Stimulated activated naive B cell treated with anti-CD40 and anti-IgM and Interleukin-4, amounts not matched to agents 10 μg/mL and 1 μg/mL and 100 μg/mL, for 72 hours (primary cell): ENCODE data around the gene MLH3.
"Not testable (repeated sequence)": the region's sequence is repeated elsewhere in the genome, so short reads cannot be mapped to it uniquely, and the experiment has no call there.

Experiments used
- ATAC-seq, 2 donors: fragments of 150-1000 bp; cut with Tn5 transposase; replicated peaks; 2 replicates each; pipeline ENCODE4 v1.10.0; 2021; ENCODE audit warnings: moderate library complexity in 1 of 2
- DNase-seq: peaks from one replicate; pipeline ENCODE4 v3.0.0; 2021
- H3K27ac Mint-ChIP-seq: one replicate; pipeline ENCODE4 v1.8.0; 2022; ENCODE audit warnings: mild to moderate bottlenecking, mixed read lengths
- H3K27me3 Mint-ChIP-seq, 2 donors: one replicate each; pipeline ENCODE4 v1.8.0; 2022; ENCODE audit warnings: mixed read lengths in 2 of 2
- H3K36me3 Mint-ChIP-seq, 2 donors: one replicate each; pipeline ENCODE4 v1.8.0; 2022; ENCODE audit warnings: mixed read lengths in 2 of 2, mild to moderate bottlenecking in 1 of 2
- H3K4me1 Mint-ChIP-seq, 2 donors: one replicate each; pipeline ENCODE4 v1.8.0; 2022; ENCODE audit warnings: mixed read lengths in 2 of 2, mild to moderate bottlenecking in 1 of 2
- H3K4me3 Mint-ChIP-seq, 2 donors: one replicate each; pipeline ENCODE4 v1.8.0; 2022; ENCODE audit warnings: mild to moderate bottlenecking in 2 of 2, mixed read lengths in 2 of 2, moderate library complexity in 1 of 2
- H3K9me3 Mint-ChIP-seq, 2 donors: one replicate each; pipeline ENCODE4 v1.8.0; 2022; ENCODE audit warnings: mixed read lengths in 2 of 2, mild to moderate bottlenecking in 1 of 2

The MLH3 gene

GRCh38 chr14:75079521-75079920 lies 28.3 kb upstream of the MLH3 start:
- Mint-ChIP-seq H3K4me1 (no peaks in the 10 kb centered on the region), H3K9me3 (no peaks in the 10 kb centered on the region), H3K27me3 (no peaks in the 10 kb centered on the region), H3K4me3 (no peak overlapping the region), H3K36me3 (peaks cover 8 to 26% of the 10 kb centered on the region in 2 donors), H3K27ac (no peak overlapping the region)
- DNase-seq (no peak), ATAC-seq (no peak)

DNA sequence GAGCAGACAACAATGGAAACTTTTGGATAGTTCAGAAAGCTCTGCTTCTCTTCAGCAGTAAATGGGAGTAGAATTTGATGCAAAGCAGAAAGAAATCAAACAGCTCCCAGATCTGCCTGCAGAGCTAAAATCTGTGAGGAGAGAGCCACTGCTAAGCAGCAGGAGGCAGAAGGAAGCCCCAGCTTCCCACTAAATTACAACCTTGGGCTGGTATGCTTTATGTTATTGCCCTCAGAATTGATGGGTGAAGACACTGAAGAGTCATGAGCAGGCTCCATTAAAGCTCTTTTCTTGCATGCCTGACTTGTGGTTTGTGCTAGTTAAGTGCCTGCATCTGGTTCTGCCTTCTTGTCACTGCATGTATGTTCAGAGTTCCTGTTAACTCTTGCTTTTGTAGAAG lies 26.5 kb upstream of the MLH3 start:
- peaks cover 0 to 12% of the 10 kb centered on the region in 2 donors for H3K36me3 Mint-ChIP-seq
- no peaks in the 10 kb centered on the region for H3K27me3 Mint-ChIP-seq
- no peak overlapping the region for H3K4me3 Mint-ChIP-seq
- ATAC-seq = no peak
- no peak overlapping the region for H3K27ac Mint-ChIP-seq
- no peak for DNase-seq
- H3K4me1 Mint-ChIP-seq = no peaks in the 10 kb centered on the region
- H3K9me3 Mint-ChIP-seq = no peaks in the 10 kb centered on the region

DNA sequence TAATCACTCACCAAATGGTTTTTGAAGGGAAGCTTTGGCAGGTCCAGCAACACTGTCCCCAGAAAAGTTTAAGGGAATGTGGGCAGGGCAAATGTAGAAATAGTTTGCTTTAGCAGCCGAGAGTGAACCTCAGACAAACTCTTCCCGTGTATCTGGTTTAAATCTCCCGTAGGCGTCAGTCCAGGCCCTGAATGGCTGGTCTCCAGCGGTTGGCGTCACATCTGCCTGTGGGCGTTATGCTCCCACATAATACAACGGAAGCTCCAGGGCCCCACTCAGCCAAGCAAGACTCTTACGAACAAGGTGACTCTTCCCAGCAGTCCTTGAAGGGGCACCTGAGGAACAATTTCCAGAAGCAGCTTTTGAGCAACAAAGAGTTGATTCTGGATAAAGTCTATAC lies 19.1 kb upstream of the MLH3 start:
- peaks cover 0 to 5% of the 10 kb centered on the region in 2 donors for H3K36me3 Mint-ChIP-seq
- peaks cover 3 to 6% of the 10 kb centered on the region in 2 donors for H3K4me1 Mint-ChIP-seq
- DNase-seq (no peak), ATAC-seq (no peak)
- no peaks in the 10 kb centered on the region for H3K9me3 Mint-ChIP-seq
- no peaks in the 10 kb centered on the region for H3K27me3 Mint-ChIP-seq
- H3K27ac Mint-ChIP-seq = no peak overlapping the region
- H3K4me3 Mint-ChIP-seq = no peak overlapping the region

- Mint-ChIP-seq H3K27me3 (no peaks in the 10 kb centered on the region), H3K4me1 (peaks cover 3 to 6% of the 10 kb centered on the region in 2 donors), H3K36me3 (peaks cover 0 to under 1% of the 10 kb centered on the region in 2 donors), H3K27ac (peak overlapping the region; percentile 90), H3K9me3 (no peaks in the 10 kb centered on the region), H3K4me3 (peak overlapping the region in 1 of 2 donors; percentile 39)
- DNase-seq (no peak), ATAC-seq (peak in 1 of 2 donors; percentile 2)
Observed at GRCh38 chr14:75069811-75070145, 18.5 kb upstream of the MLH3 start.

GRCh38 chr14:75069121-75069810 lies 18.0 kb upstream of the MLH3 start, which contains the start of gene ZC2HC1C:
ZC2HC1C (plus strand) TSS chr14:75069641; CDS start chr14:75070574, 933 bp downstream.
- H3K27me3 Mint-ChIP-seq = no peaks in the 10 kb centered on the region
- peaks cover 3 to 6% of the 10 kb centered on the region in 2 donors for H3K4me1 Mint-ChIP-seq
- DNase-seq (peak; percentile 77), ATAC-seq (peak; percentile 91 to 93)
- H3K4me3 Mint-ChIP-seq = peak within 1 kb of the TSS in 1 of 2 donors; percentile 39
- H3K27ac Mint-ChIP-seq = peak within 1 kb of the TSS; percentile 90
- no peaks in the 10 kb centered on the region for H3K36me3 Mint-ChIP-seq
- no peaks in the 10 kb centered on the region for H3K9me3 Mint-ChIP-seq

DNA sequence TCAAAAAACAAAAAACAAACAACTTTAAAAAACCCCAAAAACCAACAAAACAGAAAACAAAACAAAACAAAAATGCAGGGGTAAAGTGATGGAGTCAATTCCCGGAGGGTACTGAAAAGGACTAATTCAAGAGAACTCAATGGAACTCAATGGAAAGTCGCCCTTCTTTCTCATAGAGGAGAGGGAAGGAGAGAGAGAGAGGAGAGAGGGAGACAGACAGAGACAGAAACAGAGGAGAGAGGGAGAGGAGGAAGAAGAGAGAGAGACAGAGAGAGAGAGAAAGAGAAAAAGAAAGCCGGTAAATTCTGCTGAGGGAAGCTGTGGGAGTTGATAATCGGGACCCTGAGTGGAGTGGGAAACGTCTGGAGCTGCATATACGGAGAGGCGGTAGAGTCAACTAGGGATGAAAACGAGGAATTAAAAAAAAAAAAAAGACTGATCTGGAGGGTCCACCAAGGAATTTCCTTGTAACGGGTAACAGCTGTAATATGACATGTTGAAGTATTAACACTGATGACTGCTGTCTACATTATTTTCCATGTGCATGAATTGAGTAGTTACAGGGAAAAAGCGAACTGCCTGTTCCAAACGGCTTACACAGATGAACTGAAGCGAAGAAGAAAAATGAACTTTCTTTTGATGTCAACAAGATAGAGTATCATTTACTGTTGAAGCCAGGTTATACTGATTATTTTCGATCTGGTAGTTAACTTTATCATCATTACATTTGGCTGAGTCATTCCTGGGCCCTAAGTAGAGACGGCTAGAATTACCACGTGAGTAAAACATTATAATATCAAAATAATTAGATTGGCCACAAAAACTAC lies 17.2 kb upstream of the MLH3 start:
- Mint-ChIP-seq H3K27me3 (no peaks in the 10 kb centered on the region), H3K4me3 (no peak overlapping the region), H3K27ac (no peak overlapping the region), H3K9me3 (no peaks in the 10 kb centered on the region), H3K36me3 (peaks cover 3% of the 10 kb centered on the region in 2 donors), H3K4me1 (peaks cover 3 to 14% of the 10 kb centered on the region in 2 donors)
- DNase-seq = no peak
- peak in 1 of 2 donors; percentile 11 for ATAC-seq

- not testable (repeated sequence) for H3K27ac Mint-ChIP-seq, DNase-seq, H3K36me3 Mint-ChIP-seq, H3K27me3 Mint-ChIP-seq, ATAC-seq, H3K4me3 Mint-ChIP-seq, H3K9me3 Mint-ChIP-seq
- peaks cover 8 to 20% of the 10 kb centered on the region in 2 donors for H3K4me1 Mint-ChIP-seq
Observed at GRCh38 chr14:75067765-75068164, 16.5 kb upstream of the MLH3 start.

- Mint-ChIP-seq H3K4me3 (no peak overlapping the region), H3K27ac (no peak overlapping the region), H3K9me3 (no peaks in the 10 kb centered on the region), H3K4me1 (peaks cover 8 to 20% of the 10 kb centered on the region in 2 donors), H3K27me3 (no peaks in the 10 kb centered on the region), H3K36me3 (peaks cover 3% of the 10 kb centered on the region in 2 donors)
- ATAC-seq = no peak
- DNase-seq = no peak
Observed at GRCh38 chr14:75067212-75067611, 15.9 kb upstream of the MLH3 start.

GRCh38 chr14:75066691-75067090 lies 15.4 kb upstream of the MLH3 start:
- ATAC-seq = no peak
- Mint-ChIP-seq H3K4me1 (peaks cover 8 to 20% of the 10 kb centered on the region in 2 donors), H3K27me3 (no peaks in the 10 kb centered on the region)

GRCh38 chr14:75064205-75064567 lies 12.9 kb upstream of the MLH3 start:
- peak; percentile 38 to 42 for ATAC-seq
- Mint-ChIP-seq H3K4me1 (peaks cover 5 to 14% of the 10 kb centered on the region in 2 donors), H3K36me3 (peaks cover 15 to 16% of the 10 kb centered on the region in 2 donors)

More at GRCh38 chr14:75066691-75067090, 15.4 kb upstream of the MLH3 start:
- peaks cover 3% of the 10 kb centered on the region in 2 donors for H3K36me3 Mint-ChIP-seq
- H3K27ac Mint-ChIP-seq = no peak overlapping the region
- H3K9me3 Mint-ChIP-seq = no peaks in the 10 kb centered on the region
- no peak overlapping the region for H3K4me3 Mint-ChIP-seq
- DNase-seq = no peak

GRCh38 chr14:75063491-75064204 lies 12.4 kb upstream of the MLH3 start, which contains the start of gene ACYP1:
ACYP1 (minus strand) TSS chr14:75064024; CDS start chr14:75063553, 471 bp downstream.
- Mint-ChIP-seq H3K36me3 (peaks cover 15 to 17% of the 10 kb centered on the region in 2 donors), H3K4me1 (peaks cover 5 to 14% of the 10 kb centered on the region in 2 donors), H3K27ac (peak within 1 kb of the TSS; percentile 98), H3K4me3 (peak within 1 kb of the TSS; percentile 95 to 100), H3K27me3 (no peaks in the 10 kb centered on the region), H3K9me3 (no peaks in the 10 kb centered on the region)
- DNase-seq (peak; percentile 89), ATAC-seq (peak; percentile 100)

More at GRCh38 chr14:75064205-75064567, 12.9 kb upstream of the MLH3 start:
- no peaks in the 10 kb centered on the region for H3K9me3 Mint-ChIP-seq
- peak overlapping the region; percentile 95 to 100 for H3K4me3 Mint-ChIP-seq
- no peak for DNase-seq
- no peaks in the 10 kb centered on the region for H3K27me3 Mint-ChIP-seq
- H3K27ac Mint-ChIP-seq = no peak overlapping the region

- H3K27ac Mint-ChIP-seq = peak overlapping the region; percentile 98
- H3K36me3 Mint-ChIP-seq = peaks cover 15 to 22% of the 10 kb centered on the region in 2 donors
- no peaks in the 10 kb centered on the region for H3K27me3 Mint-ChIP-seq
- DNase-seq = no peak
- ATAC-seq = peak in 1 of 2 donors; percentile 4
- peak overlapping the region; percentile 95 to 100 for H3K4me3 Mint-ChIP-seq
- H3K4me1 Mint-ChIP-seq = peaks cover 5 to 14% of the 10 kb centered on the region in 2 donors
- H3K9me3 Mint-ChIP-seq = no peaks in the 10 kb centered on the region
Observed at GRCh38 chr14:75063013-75063412, 11.7 kb upstream of the MLH3 start.

GRCh38 chr14:75060420-75060819 lies 9.2 kb upstream of the MLH3 start:
- Mint-ChIP-seq H3K27ac (no peak overlapping the region), H3K4me3 (no peak overlapping the region), H3K27me3 (no peaks in the 10 kb centered on the region), H3K9me3 (no peaks in the 10 kb centered on the region), H3K4me1 (peaks cover 5 to 14% of the 10 kb centered on the region in 2 donors), H3K36me3 (peaks cover 18 to 32% of the 10 kb centered on the region in 2 donors)
- no peak for DNase-seq
- ATAC-seq = no peak

DNA sequence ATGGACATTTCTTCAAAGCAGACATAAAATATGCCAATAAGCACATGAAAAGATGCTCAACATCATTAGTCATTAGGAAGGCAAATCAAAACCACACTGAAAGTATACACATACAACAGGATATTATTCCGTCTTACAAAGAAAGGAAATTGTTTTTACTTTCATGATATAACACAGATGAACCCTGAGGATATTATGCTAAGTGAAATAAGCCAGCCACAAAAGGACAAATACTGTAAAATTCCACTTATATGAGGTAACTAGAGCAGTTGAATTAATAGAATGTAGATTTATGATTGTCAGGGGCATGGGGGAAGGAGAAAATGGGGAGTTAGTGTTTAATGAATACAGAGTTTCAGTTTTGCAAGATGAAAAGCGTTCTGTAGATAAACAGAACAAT lies 8.4 kb upstream of the MLH3 start:
- DNase-seq (no peak), ATAC-seq (no peak)
- H3K27ac Mint-ChIP-seq = no peak overlapping the region
- no peaks in the 10 kb centered on the region for H3K27me3 Mint-ChIP-seq
- no peak overlapping the region for H3K4me3 Mint-ChIP-seq
- H3K36me3 Mint-ChIP-seq = peaks cover 19 to 36% of the 10 kb centered on the region in 2 donors
- no peaks in the 10 kb centered on the region for H3K9me3 Mint-ChIP-seq
- H3K4me1 Mint-ChIP-seq = peaks cover 5 to 14% of the 10 kb centered on the region in 2 donors
